CD4-positive, alpha-beta T cell treated with Interleukin-1 beta for 1 hour (primary cell): ENCODE data around the gene CLIP4.
A peak's percentile ranks its signal among the peaks of the same experiment; 100 is the strongest.
"Not testable (repeated sequence)": the region's sequence is repeated elsewhere in the genome, so short reads cannot be mapped to it uniquely, and the experiment has no call there.

Experiments
- DNase-seq, 2 donors: peaks; one replicate each; pipeline ENCODE4 v3.0.0-alpha.2; 2020 to 2022

The CLIP4 gene, protein sequence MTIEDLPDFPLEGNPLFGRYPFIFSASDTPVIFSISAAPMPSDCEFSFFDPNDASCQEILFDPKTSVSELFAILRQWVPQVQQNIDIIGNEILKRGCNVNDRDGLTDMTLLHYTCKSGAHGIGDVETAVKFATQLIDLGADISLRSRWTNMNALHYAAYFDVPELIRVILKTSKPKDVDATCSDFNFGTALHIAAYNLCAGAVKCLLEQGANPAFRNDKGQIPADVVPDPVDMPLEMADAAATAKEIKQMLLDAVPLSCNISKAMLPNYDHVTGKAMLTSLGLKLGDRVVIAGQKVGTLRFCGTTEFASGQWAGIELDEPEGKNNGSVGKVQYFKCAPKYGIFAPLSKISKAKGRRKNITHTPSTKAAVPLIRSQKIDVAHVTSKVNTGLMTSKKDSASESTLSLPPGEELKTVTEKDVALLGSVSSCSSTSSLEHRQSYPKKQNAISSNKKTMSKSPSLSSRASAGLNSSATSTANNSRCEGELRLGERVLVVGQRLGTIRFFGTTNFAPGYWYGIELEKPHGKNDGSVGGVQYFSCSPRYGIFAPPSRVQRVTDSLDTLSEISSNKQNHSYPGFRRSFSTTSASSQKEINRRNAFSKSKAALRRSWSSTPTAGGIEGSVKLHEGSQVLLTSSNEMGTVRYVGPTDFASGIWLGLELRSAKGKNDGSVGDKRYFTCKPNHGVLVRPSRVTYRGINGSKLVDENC

GRCh38 chr2:29114946-29115609, at the start of gene CLIP4:
Gene CLIP4 (plus strand): TSS chr2:29115415. CDS start chr2:29121389, 5,974 bp downstream.
- peak; percentile 79 to 80 for DNase-seq

DNA sequence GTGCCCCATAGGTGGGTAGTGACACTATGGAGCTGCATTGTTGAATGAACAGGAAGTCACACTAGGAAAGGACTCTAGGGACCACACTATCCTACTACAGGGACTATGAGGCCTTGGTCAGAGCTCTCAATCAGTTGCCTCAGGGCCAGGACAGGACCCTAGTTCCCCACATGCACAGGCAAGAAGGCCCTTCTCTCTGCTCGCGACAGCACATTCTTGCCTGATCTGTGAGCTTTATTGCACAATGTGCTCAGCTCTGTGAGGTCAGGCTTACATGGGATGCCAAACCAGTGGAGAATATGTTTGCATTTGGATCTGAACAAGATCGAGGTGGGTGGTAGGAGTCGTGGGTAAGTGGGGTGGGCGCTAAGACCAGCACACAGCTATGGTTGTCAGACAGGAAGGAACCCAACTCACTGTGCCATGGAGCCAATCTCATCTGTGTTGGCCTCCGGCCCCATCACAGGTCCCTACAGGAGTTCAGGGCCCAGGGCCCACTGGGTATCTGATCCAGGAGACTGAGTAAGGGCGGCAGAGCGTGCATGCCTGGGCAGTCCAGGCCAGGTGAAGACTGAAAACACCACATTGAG, 48.8 kb upstream of the CLIP4 start:
- DNase-seq = no peak

- no peak for DNase-seq
Observed at GRCh38 chr2:29066997-29067605, 48.1 kb upstream of the CLIP4 start.

DNA sequence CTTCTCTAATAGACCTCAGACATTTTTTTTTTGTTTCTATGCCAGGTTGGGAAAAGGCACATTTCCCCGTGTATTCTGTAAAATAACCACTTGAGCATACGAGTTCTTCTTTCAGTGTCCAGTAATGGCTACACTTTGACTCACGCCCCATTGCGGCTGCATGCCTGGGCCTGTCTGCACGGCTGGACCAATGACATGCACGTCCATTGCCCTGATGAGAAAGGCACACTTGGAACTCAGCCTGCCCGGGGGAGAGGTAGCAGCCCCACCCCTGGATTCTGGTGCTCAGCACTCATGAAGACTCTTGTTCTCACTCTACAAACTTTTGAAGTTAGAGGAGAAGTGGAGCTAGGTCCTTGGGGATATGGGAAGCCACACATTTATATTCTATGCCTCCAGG, 46.7 kb upstream of the CLIP4 start:
- DNase-seq = no peak

DNA sequence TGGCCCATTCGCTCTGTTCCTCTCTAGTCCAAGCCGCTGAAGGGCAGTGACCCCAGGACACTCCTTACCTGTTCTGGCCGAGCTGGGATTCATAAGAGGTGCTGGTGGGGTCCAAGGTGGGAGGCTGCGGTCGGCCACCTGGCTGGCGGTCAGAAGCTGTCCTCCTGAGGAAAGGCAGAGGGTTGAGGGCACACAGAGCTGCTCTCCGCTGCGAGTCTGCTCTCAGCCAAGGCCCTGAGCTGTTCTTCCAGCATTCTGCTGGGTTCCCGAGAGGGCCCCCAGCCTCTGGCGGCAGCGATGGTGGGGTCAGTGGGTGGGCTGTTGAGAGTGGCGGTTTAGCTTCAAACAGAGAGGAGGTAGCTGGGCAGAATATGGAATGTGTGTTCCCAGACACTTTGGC, 44.7 kb upstream of the CLIP4 start:
- no peak for DNase-seq

DNA sequence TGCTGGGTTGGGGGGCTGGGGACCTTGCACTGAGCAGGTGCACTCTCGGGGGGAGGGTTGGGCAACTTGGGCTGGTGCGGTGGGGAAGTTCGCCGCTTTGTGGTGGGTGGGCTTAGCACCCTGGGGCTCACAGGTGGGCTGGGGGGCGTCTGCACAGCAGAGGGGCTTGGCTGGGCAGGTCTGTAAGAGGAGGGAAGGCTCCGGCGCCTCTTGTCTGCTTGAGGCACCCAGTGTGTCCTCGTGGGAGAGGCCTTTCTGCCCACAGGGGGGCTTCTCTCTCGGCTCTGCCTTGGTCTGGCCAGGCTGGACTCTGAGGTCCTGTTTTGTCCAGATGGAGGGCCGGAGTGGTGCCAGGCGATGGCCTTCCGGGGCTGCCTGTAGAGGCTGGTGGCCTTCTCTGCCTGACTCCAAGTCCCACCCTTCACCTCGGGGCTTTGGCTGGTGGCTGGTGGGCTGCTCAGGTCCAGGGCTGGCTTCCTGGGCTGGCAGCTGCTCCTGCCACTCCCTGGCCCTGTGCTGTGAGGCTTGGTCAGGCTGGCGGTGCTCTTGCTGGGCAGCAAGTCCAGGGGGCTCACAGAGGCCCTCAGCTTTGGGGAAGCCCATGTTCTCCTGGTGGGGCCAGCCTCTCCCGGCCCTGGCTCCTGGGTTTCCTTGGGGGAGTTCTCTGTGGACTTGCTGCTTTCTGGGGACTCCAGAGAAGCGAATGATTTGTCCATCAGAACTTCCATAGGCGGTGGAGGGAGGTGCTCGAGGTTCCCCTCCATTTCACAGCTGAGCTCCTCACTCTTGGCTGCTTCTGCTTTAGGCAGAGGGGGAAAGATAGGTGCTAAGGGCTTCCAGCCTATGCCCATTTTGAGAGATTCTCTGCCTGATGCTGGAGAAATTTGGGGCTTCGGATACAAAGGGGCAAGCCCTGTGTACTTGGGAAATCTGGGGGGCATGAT, 43.9 kb upstream of the CLIP4 start:
- DNase-seq = no peak

DNA sequence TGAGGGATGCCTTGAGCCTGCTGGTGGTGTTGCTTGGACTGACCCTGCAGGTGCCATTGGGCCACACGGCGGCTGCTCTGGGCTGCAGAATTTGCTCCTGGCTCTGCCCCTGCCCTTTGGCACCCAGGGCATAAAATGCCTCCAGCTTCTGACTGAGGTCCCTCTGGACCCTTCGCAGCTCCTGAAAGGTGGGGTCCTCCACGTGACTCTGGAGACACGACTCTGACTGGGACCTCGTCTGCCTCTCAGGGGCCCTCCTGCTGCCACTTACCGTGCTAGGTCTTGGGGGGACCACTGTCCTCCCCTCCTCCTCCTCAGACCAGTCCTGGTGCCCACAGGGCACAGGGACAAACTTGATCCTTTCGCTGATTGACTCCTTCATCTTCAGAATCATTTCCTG, 43.0 kb upstream of the CLIP4 start:
- DNase-seq = no peak

DNA sequence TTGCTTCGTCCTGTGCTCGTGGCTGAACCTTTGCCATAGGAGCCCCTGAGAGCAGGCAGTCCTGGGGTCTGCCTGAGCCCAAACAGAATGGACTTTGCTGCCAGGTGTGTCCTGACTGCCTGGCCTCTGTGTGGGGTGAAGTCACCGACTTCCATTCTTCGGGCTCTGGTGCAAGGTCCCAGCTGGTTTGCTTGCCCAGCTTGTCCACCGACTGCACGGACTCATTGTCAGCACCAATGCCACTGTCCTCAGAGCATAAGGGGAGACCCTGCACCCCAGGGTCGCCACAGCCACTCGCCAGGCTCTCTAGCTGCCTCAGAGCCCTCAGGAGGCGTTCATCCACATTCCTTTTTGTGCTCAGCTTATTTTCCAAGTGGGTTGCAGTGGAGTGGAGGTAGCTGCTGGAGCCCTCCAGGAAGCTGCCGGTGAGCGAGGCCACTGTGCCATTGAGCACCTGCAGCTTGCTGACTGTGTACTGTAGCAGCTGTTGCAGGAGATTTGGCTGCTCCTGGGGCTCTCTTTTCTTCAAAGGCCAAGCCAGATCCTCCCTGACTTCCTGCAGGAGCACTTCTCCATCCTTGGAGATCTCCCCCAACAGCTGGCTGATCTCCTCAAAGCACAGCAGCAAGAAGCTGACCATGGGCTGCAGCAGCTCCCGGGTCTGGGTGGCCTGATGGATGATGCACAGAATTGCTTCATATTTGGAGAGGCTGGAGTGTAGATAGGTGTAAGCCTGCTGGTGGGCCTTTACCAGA, 42.1 kb upstream of the CLIP4 start:
- no peak for DNase-seq

- no peak for DNase-seq
Observed at GRCh38 chr2:29073933-29074332, 41.3 kb upstream of the CLIP4 start.

- no peak for DNase-seq
Observed at GRCh38 chr2:29074411-29074810, 40.8 kb upstream of the CLIP4 start, which contains the start of gene PCARE. Gene PCARE (minus strand): TSS chr2:29074523. CDS start chr2:29074261, 262 bp downstream.

DNA sequence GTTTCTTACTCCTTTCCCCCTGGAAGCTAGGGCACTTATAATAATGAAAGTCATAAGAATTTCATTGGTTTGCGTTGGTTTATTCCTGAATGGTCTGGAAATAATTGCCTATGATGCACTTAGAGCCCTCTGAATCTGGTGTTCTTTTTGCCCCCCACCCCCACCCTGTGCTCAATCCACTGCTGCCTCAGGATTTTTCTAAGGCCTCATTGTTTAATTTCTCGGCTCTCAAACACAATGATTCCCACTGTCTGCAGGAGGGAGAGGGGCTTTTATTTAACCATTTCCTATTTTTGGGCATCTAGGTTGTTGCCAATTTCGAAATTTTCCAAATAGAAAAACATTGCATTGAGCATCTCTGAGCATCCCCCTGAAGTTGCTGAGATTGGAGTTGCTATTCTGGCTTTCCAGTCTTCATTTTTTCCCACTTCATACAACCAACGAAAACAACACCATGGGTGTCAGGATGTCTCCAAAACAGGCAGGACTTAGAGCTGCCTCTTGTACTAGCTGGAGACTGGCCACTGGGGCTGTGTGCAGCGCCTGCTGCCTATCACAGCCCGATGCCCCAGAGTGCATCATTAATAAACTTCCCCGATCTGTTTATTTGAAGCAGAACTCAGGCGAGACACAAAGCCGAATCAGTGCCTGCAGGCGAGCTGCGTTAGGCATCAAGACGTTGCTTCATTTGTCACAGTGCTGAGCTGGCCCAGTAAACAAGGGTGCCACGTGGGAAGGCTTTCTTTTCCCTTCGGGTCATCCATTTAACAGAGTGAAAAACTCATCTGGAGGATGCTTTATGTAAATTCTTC, 39.1 kb upstream of the CLIP4 start:
- DNase-seq = no peak

DNA sequence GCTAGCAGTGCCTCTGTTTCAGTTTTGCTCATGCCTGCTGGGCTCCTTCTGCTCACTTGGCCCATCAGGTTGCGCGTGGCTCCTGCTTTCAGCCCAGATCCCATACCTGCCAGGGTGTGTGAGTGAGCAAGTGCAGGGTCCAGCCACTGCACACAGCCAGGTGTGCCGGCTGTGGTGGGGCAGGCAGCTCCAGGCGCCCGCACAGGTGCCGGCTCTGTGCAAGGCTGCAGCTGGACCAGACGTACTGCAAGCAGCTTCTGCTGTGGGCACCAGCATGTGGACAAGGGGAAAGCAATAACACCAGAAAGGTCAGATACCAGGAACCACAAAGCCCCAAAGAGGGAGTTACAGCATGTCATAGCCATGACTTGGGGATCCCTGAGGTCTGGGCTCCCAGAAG, 35.3 kb upstream of the CLIP4 start:
- DNase-seq = no peak

DNA sequence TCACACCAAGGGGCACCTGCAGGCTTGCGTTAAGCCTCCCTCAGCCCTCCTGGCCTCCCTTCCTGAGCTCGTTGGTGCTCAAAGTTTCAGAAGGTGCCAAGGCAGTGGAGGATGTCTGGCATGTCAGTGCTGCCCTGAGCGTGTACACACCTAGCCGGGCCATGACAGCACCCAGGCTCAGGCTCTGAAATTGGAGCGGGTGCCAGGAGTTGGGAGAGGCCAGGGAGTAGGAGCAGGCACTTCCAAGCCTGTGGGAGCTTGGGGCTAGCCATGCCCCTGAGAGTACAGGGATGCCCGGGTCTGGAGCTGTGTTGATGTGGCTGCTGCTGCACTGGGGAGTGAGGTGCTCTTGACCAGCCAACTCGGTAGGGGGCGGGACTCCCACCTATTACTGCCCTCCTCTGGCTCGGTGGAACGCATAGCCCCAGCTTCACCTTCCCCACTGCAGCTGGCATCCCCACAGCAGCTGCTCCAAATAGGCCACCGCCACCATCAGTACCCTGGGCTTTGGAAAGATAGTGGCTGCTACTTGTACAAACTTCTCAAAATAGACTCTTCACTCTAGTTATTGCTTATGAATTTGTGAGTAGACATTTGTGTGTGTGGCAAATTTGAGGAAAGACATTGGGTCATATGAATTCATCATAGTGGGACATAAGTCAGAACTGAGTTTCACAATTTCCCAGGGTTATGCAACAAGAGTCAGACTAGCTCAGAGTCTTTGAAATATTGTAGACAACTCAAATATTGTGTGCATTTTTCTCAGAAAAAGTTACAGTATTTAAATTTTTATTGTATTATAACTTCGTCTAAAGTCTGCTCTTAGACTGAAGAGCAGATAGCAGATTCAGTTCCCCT, 34.1 kb upstream of the CLIP4 start:
- DNase-seq = no peak

- no peak for DNase-seq
Observed at GRCh38 chr2:29082804-29083495, 32.3 kb upstream of the CLIP4 start.

GRCh38 chr2:29084554-29084953, 30.7 kb upstream of the CLIP4 start:
- DNase-seq = no peak

GRCh38 chr2:29090311-29090710, 24.9 kb upstream of the CLIP4 start:
- DNase-seq = not testable (repeated sequence)

GRCh38 chr2:29096969-29097368, 18.2 kb upstream of the CLIP4 start:
- DNase-seq = no peak

GRCh38 chr2:29097569-29097968, 17.6 kb upstream of the CLIP4 start:
- DNase-seq = no peak
